GM12891 (cell line): ENCODE measurements around the gene TNFRSF6B.

Experiments
- DNase-seq: peaks from one replicate; pipeline ENCODE4 v3.0.0; 2011; ENCODE audit warnings: low spot score; ENCODE audit not compliant: insufficient read length
- FAIRE-seq: peaks from 2 replicates; lab custom pipeline; 2011; peaks lifted over from hg19 to GRCh38; lab: Jason Lieb, UNC
- PAX5 ChIP-seq: IDR thresholded peaks from 2 replicates; pipeline ENCODE4 v1.6.1; 2011; ENCODE audit warnings: low read length, moderate library complexity, mild to moderate bottlenecking; ENCODE audit not compliant: insufficient read depth, severe bottlenecking
- POLR2A ChIP-seq: IDR thresholded peaks from 2 replicates; pipeline ENCODE4 v1.6.1; 2011; ENCODE audit warnings: low read depth, low read length, control low read depth
- POLR2AphosphoS5 ChIP-seq: IDR thresholded peaks from 2 replicates; pipeline ENCODE4 v1.6.1; 2011; ENCODE audit warnings: low read depth, low read length, control low read depth
- POU2F2 ChIP-seq: IDR thresholded peaks from 2 replicates; pipeline ENCODE4 v1.6.1; 2011; ENCODE audit warnings: low read depth, mild to moderate bottlenecking, control low read depth, low read length, moderate library complexity
- SPI1 ChIP-seq: IDR thresholded peaks from 2 replicates; pipeline ENCODE4 v1.6.1; 2011; ENCODE audit warnings: low read depth, low read length, control low read depth
- TAF1 ChIP-seq: IDR thresholded peaks from 2 replicates; pipeline ENCODE4 v1.6.1; 2011; ENCODE audit warnings: low read depth, low read length, control low read depth

Gene TNFRSF6B

GRCh38 chr20:63682384-63683139, 13.9 kb upstream of the TNFRSF6B start:
- DNase-seq (no peak), FAIRE-seq (no peak)
- no peak for TF ChIP-seq POLR2AphosphoS5
- no peak for TF ChIP-seq POU2F2
- no peak for TF ChIP-seq TAF1
- TF ChIP-seq POLR2A = no peak
- TF ChIP-seq SPI1 = no peak
- TF ChIP-seq PAX5 = no peak

GRCh38 chr20:63685269-63686026, 11.0 kb upstream of the TNFRSF6B start:
- TF ChIP-seq TAF1 (no peak), PAX5 (no peak), POLR2A (no peak), POU2F2 (no peak), SPI1 (no peak), POLR2AphosphoS5 (no peak)
- no peak for DNase-seq
- no peak for FAIRE-seq

- DNase-seq (no peak), FAIRE-seq (no peak)
- no peak for TF ChIP-seq POU2F2
- TF ChIP-seq PAX5 = no peak
- TF ChIP-seq POLR2AphosphoS5 = no peak
- TF ChIP-seq TAF1 = no peak
- no peak for TF ChIP-seq SPI1
- no peak for TF ChIP-seq POLR2A
Observed at GRCh38 chr20:63686094-63686491, 10.4 kb upstream of the TNFRSF6B start.

GRCh38 chr20:63686492-63687321, 9.7 kb upstream of the TNFRSF6B start:
- no peak for DNase-seq
- no peak for FAIRE-seq
- TF ChIP-seq SPI1 (no peak), POLR2A (no peak), POLR2AphosphoS5 (no peak), TAF1 (no peak), POU2F2 (no peak)

- DNase-seq (no peak), FAIRE-seq (no peak)
- TF ChIP-seq TAF1 (no peak), PAX5 (no peak), SPI1 (no peak), POLR2A (no peak), POLR2AphosphoS5 (no peak), POU2F2 (no peak)
Observed at GRCh38 chr20:63687419-63688178, 8.9 kb upstream of the TNFRSF6B start.

- FAIRE-seq (no peak), DNase-seq (no peak)
- TF ChIP-seq POLR2A = no peak
- no peak for TF ChIP-seq TAF1
- no peak for TF ChIP-seq SPI1
- no peak for TF ChIP-seq PAX5
- TF ChIP-seq POU2F2 = no peak
- no peak for TF ChIP-seq POLR2AphosphoS5
Observed at GRCh38 chr20:63688228-63689045, 8.0 kb upstream of the TNFRSF6B start.

GRCh38 chr20:63689046-63690002, 7.1 kb upstream of the TNFRSF6B start:
- no peak for DNase-seq
- no peak for FAIRE-seq
- no peak for TF ChIP-seq PAX5
- no peak for TF ChIP-seq SPI1
- no peak for TF ChIP-seq POU2F2
- no peak for TF ChIP-seq POLR2A
- no peak for TF ChIP-seq TAF1
